ENCODE data around the gene CYP46A1. TPM values are rescaled to one million over a fixed set of nuclear protein-coding genes. Genes with fewer than 3 reads are reported as not detected.

CYP46A1 gene
- total RNA-seq, 1 experiment from 2014 or later: 0.30 TPM

DNA sequence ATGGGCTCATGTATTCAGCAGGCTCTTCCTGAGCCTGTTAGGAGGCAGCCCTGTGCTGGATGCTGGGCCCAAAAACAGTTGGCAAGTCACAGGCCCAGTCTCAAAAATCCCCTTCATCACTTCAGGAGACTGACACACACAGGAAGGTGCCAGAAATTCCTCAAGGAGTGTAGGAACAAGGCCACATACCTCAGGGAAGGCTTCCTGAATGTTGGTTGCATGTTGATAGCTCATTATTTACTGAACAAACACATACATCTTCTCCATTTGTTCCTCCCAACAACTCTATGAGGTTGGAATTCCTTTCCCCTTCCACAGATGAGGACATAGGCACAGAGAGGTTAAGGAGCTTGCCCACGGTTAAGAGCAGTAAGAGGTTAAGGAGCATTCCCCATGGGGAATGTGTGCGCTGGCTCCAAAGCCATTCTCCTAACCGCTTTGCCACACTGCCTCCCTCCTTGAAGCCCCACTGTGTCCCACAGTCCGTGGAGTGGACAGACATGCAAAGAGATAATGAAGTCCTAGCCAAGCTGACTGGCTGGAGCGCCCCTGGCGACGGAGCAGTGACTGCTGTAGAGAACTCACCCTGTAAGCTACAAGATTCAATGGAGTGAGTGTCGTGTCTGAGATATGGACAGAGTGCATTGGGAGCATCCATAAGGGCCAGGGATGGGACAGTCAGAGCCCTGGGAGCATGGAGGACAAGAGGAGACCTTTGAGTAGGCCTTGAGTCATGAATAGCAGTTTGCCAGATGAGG, 35.9 kb upstream of the CYP46A1 start:
- no TSS peak for BruUV-seq (replicated peaks)
- Mint-ChIP-seq H3K9me3 (ENCODE audit: unreplicated experiment) (no peaks in the 10 kb centered on the region), H3K4me1 (ENCODE audit: insufficient read depth, unreplicated experiment) (peaks cover 8% of the 10 kb centered on the region), H3K4me3 (ENCODE audit: unreplicated experiment) (no peak overlapping the region), H3K27ac (ENCODE audit: low read depth, unreplicated experiment) (no peak overlapping the region), H3K36me3 (ENCODE audit: insufficient read depth, unreplicated experiment) (no peaks in the 10 kb centered on the region), H3K27me3 (ENCODE audit: insufficient read depth, unreplicated experiment) (no peaks in the 10 kb centered on the region)
- intact Hi-C loops (cut with micrococcal nuclease): no loop called here
- ChIA-PET CTCF (interaction anchor here (1.6 kb wide), 1 partner anchor 20 kb away, joined by 5 read pairs; no protein-coding TSS in a partner anchor), POLR2A (no interaction called here)
- DNase-seq (ENCODE audit: unreplicated experiment): no peak
- TF ChIP-seq, protein P1, sequence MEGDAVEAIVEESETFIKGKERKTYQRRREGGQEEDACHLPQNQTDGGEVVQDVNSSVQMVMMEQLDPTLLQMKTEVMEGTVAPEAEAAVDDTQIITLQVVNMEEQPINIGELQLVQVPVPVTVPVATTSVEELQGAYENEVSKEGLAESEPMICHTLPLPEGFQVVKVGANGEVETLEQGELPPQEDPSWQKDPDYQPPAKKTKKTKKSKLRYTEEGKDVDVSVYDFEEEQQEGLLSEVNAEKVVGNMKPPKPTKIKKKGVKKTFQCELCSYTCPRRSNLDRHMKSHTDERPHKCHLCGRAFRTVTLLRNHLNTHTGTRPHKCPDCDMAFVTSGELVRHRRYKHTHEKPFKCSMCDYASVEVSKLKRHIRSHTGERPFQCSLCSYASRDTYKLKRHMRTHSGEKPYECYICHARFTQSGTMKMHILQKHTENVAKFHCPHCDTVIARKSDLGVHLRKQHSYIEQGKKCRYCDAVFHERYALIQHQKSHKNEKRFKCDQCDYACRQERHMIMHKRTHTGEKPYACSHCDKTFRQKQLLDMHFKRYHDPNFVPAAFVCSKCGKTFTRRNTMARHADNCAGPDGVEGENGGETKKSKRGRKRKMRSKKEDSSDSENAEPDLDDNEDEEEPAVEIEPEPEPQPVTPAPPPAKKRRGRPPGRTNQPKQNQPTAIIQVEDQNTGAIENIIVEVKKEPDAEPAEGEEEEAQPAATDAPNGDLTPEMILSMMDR (IDR thresholded peaks at IDR 0.05; ENCODE audit: unreplicated experiment): no peak

DNA sequence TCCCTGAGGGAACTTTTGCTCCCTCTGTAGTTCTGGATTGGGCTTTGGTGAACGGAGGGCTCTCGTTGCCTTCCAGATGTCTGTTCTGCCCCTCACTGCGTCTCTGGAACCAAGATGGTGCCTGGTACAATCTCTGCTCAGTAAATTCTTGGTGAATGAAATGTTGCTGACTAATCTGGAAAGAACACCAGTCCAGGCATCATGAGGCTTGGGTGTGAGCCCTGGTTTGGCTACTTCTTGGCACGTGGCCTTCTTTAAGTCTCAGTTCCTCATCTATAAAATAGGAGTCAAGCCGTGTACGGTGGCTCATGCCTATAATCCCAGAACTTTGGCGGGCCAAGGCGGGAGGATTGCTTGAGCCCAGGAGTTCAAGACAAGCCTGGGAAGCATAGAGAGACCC, 34.9 kb upstream of the CYP46A1 start:
- no peaks in the 10 kb centered on the region for H3K27me3 Mint-ChIP-seq (ENCODE audit: insufficient read depth, unreplicated experiment)
- H3K4me1 Mint-ChIP-seq (ENCODE audit: insufficient read depth, unreplicated experiment): peaks cover 10% of the 10 kb centered on the region
- TF ChIP-seq, protein P1 (IDR thresholded peaks at IDR 0.05; ENCODE audit: unreplicated experiment): no peak
- DNase-seq (ENCODE audit: unreplicated experiment): no peak
- ChIA-PET CTCF (no interaction called here), POLR2A (interaction anchor here (0.7 kb wide), 1 partner anchor 10 kb away, joined by 3 read pairs; no protein-coding TSS in a partner anchor)
- H3K36me3 Mint-ChIP-seq (ENCODE audit: insufficient read depth, unreplicated experiment): no peaks in the 10 kb centered on the region
- no TSS peak for BruUV-seq (replicated peaks)
- H3K9me3 Mint-ChIP-seq (ENCODE audit: unreplicated experiment): no peaks in the 10 kb centered on the region
- intact Hi-C loops (cut with micrococcal nuclease): no loop called here
- no peak overlapping the region for H3K4me3 Mint-ChIP-seq (ENCODE audit: unreplicated experiment)
- H3K27ac Mint-ChIP-seq (ENCODE audit: low read depth, unreplicated experiment): no peak overlapping the region

GRCh38 chr14:99649643-99650042, 34.5 kb upstream of the CYP46A1 start:
- no peaks in the 10 kb centered on the region for H3K27me3 Mint-ChIP-seq (ENCODE audit: insufficient read depth, unreplicated experiment)
- no TSS peak for BruUV-seq (replicated peaks)

DNA sequence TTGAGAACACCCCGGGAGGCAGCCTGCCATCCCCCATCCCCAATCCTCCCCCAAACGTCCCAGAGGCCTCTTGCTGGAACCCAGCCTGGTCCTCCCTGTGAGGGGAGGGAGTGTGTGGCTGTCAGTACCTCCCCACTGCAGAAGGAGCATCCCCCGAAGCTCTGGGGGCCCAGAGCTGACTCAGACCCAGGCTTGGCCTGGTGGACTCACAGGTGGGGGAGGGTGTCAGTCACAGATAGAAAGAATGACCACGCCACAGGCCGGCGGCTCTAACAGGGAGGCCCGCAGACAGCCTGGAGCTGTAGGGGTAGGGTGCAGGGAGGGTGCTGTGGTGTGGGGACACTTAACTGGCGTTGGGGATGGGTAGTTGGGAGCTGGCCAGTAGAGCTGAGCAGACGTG, 33.9 kb upstream of the CYP46A1 start:
- H3K4me1 Mint-ChIP-seq (ENCODE audit: insufficient read depth, unreplicated experiment): peaks cover 14% of the 10 kb centered on the region
- H3K4me3 Mint-ChIP-seq (ENCODE audit: unreplicated experiment): no peak overlapping the region
- BruUV-seq (replicated peaks): no TSS peak
- H3K27ac Mint-ChIP-seq (ENCODE audit: low read depth, unreplicated experiment): no peak overlapping the region
- POLR2A ChIA-PET: no interaction called here
- CTCF ChIA-PET: interaction anchor here (0.6 to 1.5 kb wide), 3 partner anchors 12 to 333 kb away, joined by 3 to 8 read pairs (median 3); no protein-coding TSS in a partner anchor
- H3K36me3 Mint-ChIP-seq (ENCODE audit: insufficient read depth, unreplicated experiment): no peaks in the 10 kb centered on the region
- TF ChIP-seq, protein P1 (IDR thresholded peaks at IDR 0.05; ENCODE audit: unreplicated experiment): no peak
- intact Hi-C loops (cut with micrococcal nuclease): no loop called here
- DNase-seq (ENCODE audit: unreplicated experiment): no peak
- no peaks in the 10 kb centered on the region for H3K9me3 Mint-ChIP-seq (ENCODE audit: unreplicated experiment)
- no peaks in the 10 kb centered on the region for H3K27me3 Mint-ChIP-seq (ENCODE audit: insufficient read depth, unreplicated experiment)

More at GRCh38 chr14:99649643-99650042, 34.5 kb upstream of the CYP46A1 start:
- H3K4me1 Mint-ChIP-seq (ENCODE audit: insufficient read depth, unreplicated experiment): peaks cover 14% of the 10 kb centered on the region
- intact Hi-C loops (cut with micrococcal nuclease): no loop called here
- no peak for DNase-seq (ENCODE audit: unreplicated experiment)
- no peaks in the 10 kb centered on the region for H3K9me3 Mint-ChIP-seq (ENCODE audit: unreplicated experiment)
- TF ChIP-seq, protein P1 (IDR thresholded peaks at IDR 0.05; ENCODE audit: unreplicated experiment): no peak
- no peak overlapping the region for H3K27ac Mint-ChIP-seq (ENCODE audit: low read depth, unreplicated experiment)
- H3K4me3 Mint-ChIP-seq (ENCODE audit: unreplicated experiment): no peak overlapping the region
- ChIA-PET CTCF (interaction anchor here (0.6 kb wide), 1 partner anchor 155 kb away, joined by 3 read pairs; no protein-coding TSS in a partner anchor), POLR2A (interaction anchor here (0.7 kb wide), 1 partner anchor 11 kb away, joined by 3 read pairs; no protein-coding TSS in a partner anchor)
- no peaks in the 10 kb centered on the region for H3K36me3 Mint-ChIP-seq (ENCODE audit: insufficient read depth, unreplicated experiment)

All from MCF 10A (cell line).